HL-60 (cell line): Measurements from ENCODE around the gene RUBCNL.

Source experiments
- TF ChIP-seq, protein P1 (sequence below): IDR thresholded peaks from one replicate; pipeline ENCODE4 v1.5.1; 2011; ENCODE audit warnings: low read length, control low read depth, inconsistent platforms; ENCODE audit not compliant: insufficient read depth
- TF ChIP-seq, protein P2 (sequence below): IDR thresholded peaks from 2 replicates; pipeline ENCODE4 v1.6.1; 2012; ENCODE audit warnings: low read depth; ENCODE audit not compliant: insufficient replicate concordance

DNA sequence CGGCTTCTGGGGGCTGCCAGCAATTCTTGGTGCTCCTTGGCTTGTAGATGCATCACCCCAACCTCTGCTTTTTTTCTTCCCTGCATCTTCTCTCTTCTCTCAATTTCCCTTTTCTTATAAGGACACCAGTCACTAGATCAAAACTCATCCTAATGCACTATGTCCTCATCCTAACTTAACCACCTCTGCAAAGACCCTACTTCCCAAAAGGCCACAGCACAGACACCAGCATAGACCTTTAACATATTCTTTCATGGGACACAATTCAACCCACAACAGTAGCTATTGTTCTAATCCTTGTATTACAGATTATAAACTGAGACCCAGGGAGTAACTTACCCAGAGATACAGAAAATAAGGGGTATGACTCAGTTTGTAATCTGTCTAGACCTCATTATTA is 47.0 kb downstream of the RUBCNL start:
- TF ChIP-seq, protein P1, sequence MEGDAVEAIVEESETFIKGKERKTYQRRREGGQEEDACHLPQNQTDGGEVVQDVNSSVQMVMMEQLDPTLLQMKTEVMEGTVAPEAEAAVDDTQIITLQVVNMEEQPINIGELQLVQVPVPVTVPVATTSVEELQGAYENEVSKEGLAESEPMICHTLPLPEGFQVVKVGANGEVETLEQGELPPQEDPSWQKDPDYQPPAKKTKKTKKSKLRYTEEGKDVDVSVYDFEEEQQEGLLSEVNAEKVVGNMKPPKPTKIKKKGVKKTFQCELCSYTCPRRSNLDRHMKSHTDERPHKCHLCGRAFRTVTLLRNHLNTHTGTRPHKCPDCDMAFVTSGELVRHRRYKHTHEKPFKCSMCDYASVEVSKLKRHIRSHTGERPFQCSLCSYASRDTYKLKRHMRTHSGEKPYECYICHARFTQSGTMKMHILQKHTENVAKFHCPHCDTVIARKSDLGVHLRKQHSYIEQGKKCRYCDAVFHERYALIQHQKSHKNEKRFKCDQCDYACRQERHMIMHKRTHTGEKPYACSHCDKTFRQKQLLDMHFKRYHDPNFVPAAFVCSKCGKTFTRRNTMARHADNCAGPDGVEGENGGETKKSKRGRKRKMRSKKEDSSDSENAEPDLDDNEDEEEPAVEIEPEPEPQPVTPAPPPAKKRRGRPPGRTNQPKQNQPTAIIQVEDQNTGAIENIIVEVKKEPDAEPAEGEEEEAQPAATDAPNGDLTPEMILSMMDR, result no peak
- TF ChIP-seq, protein P2, sequence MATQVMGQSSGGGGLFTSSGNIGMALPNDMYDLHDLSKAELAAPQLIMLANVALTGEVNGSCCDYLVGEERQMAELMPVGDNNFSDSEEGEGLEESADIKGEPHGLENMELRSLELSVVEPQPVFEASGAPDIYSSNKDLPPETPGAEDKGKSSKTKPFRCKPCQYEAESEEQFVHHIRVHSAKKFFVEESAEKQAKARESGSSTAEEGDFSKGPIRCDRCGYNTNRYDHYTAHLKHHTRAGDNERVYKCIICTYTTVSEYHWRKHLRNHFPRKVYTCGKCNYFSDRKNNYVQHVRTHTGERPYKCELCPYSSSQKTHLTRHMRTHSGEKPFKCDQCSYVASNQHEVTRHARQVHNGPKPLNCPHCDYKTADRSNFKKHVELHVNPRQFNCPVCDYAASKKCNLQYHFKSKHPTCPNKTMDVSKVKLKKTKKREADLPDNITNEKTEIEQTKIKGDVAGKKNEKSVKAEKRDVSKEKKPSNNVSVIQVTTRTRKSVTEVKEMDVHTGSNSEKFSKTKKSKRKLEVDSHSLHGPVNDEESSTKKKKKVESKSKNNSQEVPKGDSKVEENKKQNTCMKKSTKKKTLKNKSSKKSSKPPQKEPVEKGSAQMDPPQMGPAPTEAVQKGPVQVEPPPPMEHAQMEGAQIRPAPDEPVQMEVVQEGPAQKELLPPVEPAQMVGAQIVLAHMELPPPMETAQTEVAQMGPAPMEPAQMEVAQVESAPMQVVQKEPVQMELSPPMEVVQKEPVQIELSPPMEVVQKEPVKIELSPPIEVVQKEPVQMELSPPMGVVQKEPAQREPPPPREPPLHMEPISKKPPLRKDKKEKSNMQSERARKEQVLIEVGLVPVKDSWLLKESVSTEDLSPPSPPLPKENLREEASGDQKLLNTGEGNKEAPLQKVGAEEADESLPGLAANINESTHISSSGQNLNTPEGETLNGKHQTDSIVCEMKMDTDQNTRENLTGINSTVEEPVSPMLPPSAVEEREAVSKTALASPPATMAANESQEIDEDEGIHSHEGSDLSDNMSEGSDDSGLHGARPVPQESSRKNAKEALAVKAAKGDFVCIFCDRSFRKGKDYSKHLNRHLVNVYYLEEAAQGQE, result no peak
